K562 (cell line): Measurements from ENCODE around the gene MYO18B. TPM values are rescaled to one million over a fixed set of nuclear protein-coding genes. Genes with fewer than 3 reads are reported as not detected.

ENCODE experiments used
- ATAC-seq: fragments of 200-7000 bp; cut with Tn5 transposase; 3 replicates; pipeline ENCODE4 v1.9.1; 2020; ENCODE audit warnings: moderate library complexity
- BruUV-seq: library from RNA; stranded (reverse); fragments of 400-500 nt; replicated peaks from 2 replicates; lab custom pipeline; 2021; lab: Mats Ljungman, UMichigan
- CTCF ChIA-PET: fragments of 300-600 bp; formaldehyde crosslinking; extraction: SDS; loops from one replicate; lab custom pipeline; 2021; ENCODE audit warnings: low intra/inter-chr PET ratio; lab: Yijun Ruan, JAX
- POLR2A ChIA-PET: fragments of 300-600, 350-650 bp; sonication (Branson Sonifier 250); formaldehyde crosslinking; extraction: SDS; loops from one replicate; lab custom pipeline; 2021; ENCODE audit warnings: antibody characterized with exemption, inconsistent platforms; lab: Yijun Ruan, JAX
- DNase-seq, 4 experiments: peaks; one replicate each; pipeline versions ENCODE4 v3.0.0 to v3.0.0-alpha.2; 2011 to 2018; ENCODE audit warnings: low spot score in 3 of 4, mixed read lengths in 3 of 4; ENCODE audit errors: extremely low read depth in 1 of 4
- FAIRE-seq: peaks from 2 replicates; lab custom pipeline; 2011; peaks lifted over from hg19 to GRCh38; lab: Jason Lieb, UNC
- H2AFZ ChIP-seq: 2 replicates; pipeline ENCODE4 v1.6.0; 2011; ENCODE audit warnings: low read depth, low read length, control low read depth, inconsistent platforms
- H3K27ac ChIP-seq: fragments of 200-600 bp; 3 replicates; pipeline ENCODE4 v1.8.0; 2011; ENCODE audit warnings: low read depth, mild to moderate bottlenecking, control low read depth, inconsistent platforms, low read length, moderate library complexity, mixed read lengths; ENCODE audit errors: extremely low read depth
- H3K27me3 ChIP-seq, 2 experiments: fragments of 300-600 bp in 1 of 2; 2 replicates in 1 of 2; 3 replicates in 1 of 2; pipeline versions ENCODE4 v1.6.0 to v1.8.0; 2011; ENCODE audit warnings: inconsistent platforms in 2 of 2, low read length in 2 of 2, mild to moderate bottlenecking in 1 of 2, mixed read lengths in 1 of 2, moderate library complexity in 1 of 2; ENCODE audit not compliant: control insufficient read depth in 2 of 2, insufficient read depth in 2 of 2
- H3K36me3 ChIP-seq: fragments of 300-600 bp; 3 replicates; pipeline ENCODE4 v1.8.0; 2011; ENCODE audit warnings: mild to moderate bottlenecking, low read length, inconsistent platforms; ENCODE audit not compliant: control insufficient read depth, insufficient read depth
- H3K4me1 ChIP-seq, 2 experiments: fragments of 200-600 bp in 1 of 2; replicated peaks in 1 of 2; 2 replicates in 1 of 2; 3 replicates in 1 of 2; pipeline versions ENCODE4 v1.5.1 to v1.8.0; 2011; ENCODE audit warnings: inconsistent platforms in 2 of 2, low read length in 2 of 2, mild to moderate bottlenecking in 1 of 2, mixed read lengths in 1 of 2, moderate library complexity in 1 of 2; ENCODE audit not compliant: control insufficient read depth in 2 of 2, insufficient read depth in 2 of 2
- H3K4me2 ChIP-seq: 2 replicates; pipeline ENCODE4 v1.6.1; 2011; ENCODE audit warnings: low read length, control low read depth, inconsistent platforms, mixed read lengths; ENCODE audit not compliant: insufficient read depth
- H3K4me3 ChIP-seq: fragments of 200-600 bp; sonication (generic), shearing (Covaris generic); 2 replicates; pipeline ENCODE4 v1.5.1; 2016; ENCODE audit warnings: control low read depth, inconsistent platforms
- H3K79me2 ChIP-seq: fragments of 200-600 bp; 3 replicates; pipeline ENCODE4 v1.8.0; 2011; ENCODE audit warnings: low read length, inconsistent platforms; ENCODE audit not compliant: control insufficient read depth, insufficient read depth
- H3K9ac ChIP-seq, 2 experiments: 2 replicates each; pipeline versions ENCODE4 v1.6.0 to v1.6.1; 2011; ENCODE audit warnings: low read depth in 2 of 2, low read length in 2 of 2, control low read depth in 1 of 2, inconsistent platforms in 1 of 2, mild to moderate bottlenecking in 1 of 2, mixed read lengths in 1 of 2; ENCODE audit not compliant: insufficient read depth in 1 of 2
- H3K9me1 ChIP-seq: one replicate; pipeline ENCODE4 v1.6.0; 2011; ENCODE audit warnings: inconsistent platforms, mild to moderate bottlenecking, low read length, moderate library complexity; ENCODE audit not compliant: control insufficient read depth, insufficient read depth
- H3K9me3 ChIP-seq: replicated peaks from 2 replicates; pipeline ENCODE4 v1.5.1; 2011; ENCODE audit warnings: low read depth, low read length, inconsistent platforms; ENCODE audit not compliant: control insufficient read depth, insufficient read depth
- H4K20me1 ChIP-seq: replicated peaks from 2 replicates; pipeline ENCODE4 v1.6.1; 2011; ENCODE audit warnings: low read length, inconsistent platforms, mixed read lengths; ENCODE audit not compliant: control insufficient read depth, insufficient read depth
- IRF1 ChIP-seq: sonication (generic); formaldehyde crosslinking; IDR thresholded peaks from 2 replicates; pipeline ENCODE4 v1.8.0; 2022; ENCODE audit warnings: missing genetic modification reagents, mild to moderate bottlenecking, borderline replicate concordance
- NR0B1 ChIP-seq: fragments of 450-650 bp; IDR thresholded peaks from one replicate; pipeline ENCODE4 v1.6.1; 2018; ENCODE audit warnings: mild to moderate bottlenecking, moderate library complexity; ENCODE audit not compliant: partially characterized antibody
- RAD51 ChIP-seq: fragments of 450-650 bp; IDR thresholded peaks from 2 replicates; pipeline ENCODE4 v1.7.1; 2016; ENCODE audit warnings: low read depth, mild to moderate bottlenecking, borderline replicate concordance
- ZNF699 ChIP-seq: fragments of 250-450 bp; sonication (Bioruptor Pico); IDR thresholded peaks from 2 replicates; pipeline ENCODE4 v1.8.0; 2021; ENCODE audit warnings: mild to moderate bottlenecking, moderate library complexity; ENCODE audit not compliant: insufficient replicate concordance
- WGBS: fragments of 100-300 bp; shearing (Covaris generic); methylation state at CpG from one replicate; pipeline ENCODE4 v1.1.6; 2016; ENCODE audit warnings: low coverage, mixed read lengths; ENCODE audit not compliant: insufficient coverage; ENCODE audit errors: missing lambda C conversion rate; 5-methylcytosine and 5-hydroxymethylcytosine counted together
- in situ Hi-C: fragments of 300-500 bp; cut with MboI; formaldehyde crosslinking; loops from 4 replicates; pipeline ENCODE4 v1.15.0; 2018; ENCODE audit warnings: inconsistent platforms, mixed read lengths
- intact Hi-C: fragments of 100-400 bp; cut with micrococcal nuclease; formaldehyde crosslinking; loops from 2 replicates; pipeline ENCODE4 v1.14.2; 2022
- polyA plus RNA-seq, 8 experiments: library from polyadenylated mRNA; depleted of rRNA in 4 of 8; stranded (reverse) in 5 of 8; unstranded in 3 of 8; fragments of >200 nt; fragmentation: Nextera tagmentation in 2 of 8; fragmentation: Illumina TruSeq in 1 of 8; extraction: Ambion mirVana in 2 of 8; extraction: Trizol in 1 of 8; gene quantifications; 2 replicates each; pipeline versions ENCODE4 v1.2.1 to v1.2.3, GENCODE V29; 2011 to 2014; ENCODE audit warnings: inconsistent platforms in 1 of 8, missing spikeins in 1 of 8
- total RNA-seq, 7 experiments: library from RNA; depleted of rRNA in 6 of 7; stranded (reverse); fragments of >200 nt in 6 of 7; fragmentation: Illumina TruSeq in 2 of 7; extraction: Trizol in 2 of 7; gene quantifications; 2 replicates each; pipeline versions ENCODE4 v1.2.1 to v1.2.3, GENCODE V29; 2011 to 2021; ENCODE audit warnings: low replicate concordance in 1 of 7

The MYO18B gene
- total and polyA plus RNA-seq, 9 of the 15 experiments (the other 6 are each of a cell fraction or from before 2014, with no cell fraction given), result 0.06 to 7.0 (median 4.3) TPM

GRCh38 chr22:26041931-26042330, 299.9 kb downstream of the MYO18B start:
- BruUV-seq, result no TSS peak
- in situ Hi-C loops, result no loop called here
- no peak for FAIRE-seq

More at GRCh38 chr22:26041931-26042330, 299.9 kb downstream of the MYO18B start:
- H3K36me3 ChIP-seq, result no peaks in the 10 kb centered on the region
- no peaks in the 10 kb centered on the region for H3K9me1 ChIP-seq
- 13% methylated on average over 3 of the region's 4 CpGs for WGBS
- no peak overlapping the region for H3K4me3 ChIP-seq
- intact Hi-C loops, result no loop called here
- H3K4me1 ChIP-seq, result no peaks in the 10 kb centered on the region
- no peak overlapping the region for H3K9ac ChIP-seq
- DNase-seq (no peak), ATAC-seq (no peak)
- no peaks in the 10 kb centered on the region for H4K20me1 ChIP-seq
- no peaks in the 10 kb centered on the region for H3K9me3 ChIP-seq
- no peaks in the 10 kb centered on the region; a peak in 1 of 5 replicates for H3K27me3 ChIP-seq
- H3K27ac ChIP-seq, result no peak overlapping the region
- no peaks in the 10 kb centered on the region for H3K79me2 ChIP-seq
- H2AFZ ChIP-seq, result no peak overlapping the region
- TF ChIP-seq NR0B1 (no peak), RAD51 (no peak), IRF1 (CRISPR knock-in tag) (no peak), ZNF699 (CRISPR knock-in tag) (no peak)
- CTCF ChIA-PET, result no interaction called here
- no peak overlapping the region for H3K4me2 ChIP-seq
- POLR2A ChIA-PET, result interaction anchor here (0.7 to 1.6 kb wide), 2 partner anchors 18 to 25 kb away, joined by 3 read pairs; no protein-coding TSS in a partner anchor
